ENCODE measurements around the gene CCP110.

DNA sequence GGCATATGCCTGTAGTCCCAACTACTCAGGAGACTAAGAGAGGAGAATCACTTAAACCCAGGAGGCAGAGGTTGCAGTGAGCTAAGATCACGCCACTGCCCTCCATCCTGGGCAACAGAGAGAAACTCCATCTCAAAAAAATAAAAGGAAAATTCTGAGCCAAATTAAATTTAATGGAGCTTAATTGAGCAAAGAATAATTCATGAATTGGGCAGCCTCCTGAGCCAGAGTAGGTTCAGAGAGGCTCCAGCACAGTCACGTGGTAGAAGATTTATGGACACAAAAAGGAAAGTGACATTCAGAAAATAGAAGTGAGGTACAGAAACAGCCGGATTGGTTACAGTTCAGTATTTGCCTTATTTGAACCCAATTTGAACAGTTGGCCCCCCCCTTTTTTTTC is 42.6 kb downstream of the CCP110 start:
- TF ChIP-seq, protein P1, sequence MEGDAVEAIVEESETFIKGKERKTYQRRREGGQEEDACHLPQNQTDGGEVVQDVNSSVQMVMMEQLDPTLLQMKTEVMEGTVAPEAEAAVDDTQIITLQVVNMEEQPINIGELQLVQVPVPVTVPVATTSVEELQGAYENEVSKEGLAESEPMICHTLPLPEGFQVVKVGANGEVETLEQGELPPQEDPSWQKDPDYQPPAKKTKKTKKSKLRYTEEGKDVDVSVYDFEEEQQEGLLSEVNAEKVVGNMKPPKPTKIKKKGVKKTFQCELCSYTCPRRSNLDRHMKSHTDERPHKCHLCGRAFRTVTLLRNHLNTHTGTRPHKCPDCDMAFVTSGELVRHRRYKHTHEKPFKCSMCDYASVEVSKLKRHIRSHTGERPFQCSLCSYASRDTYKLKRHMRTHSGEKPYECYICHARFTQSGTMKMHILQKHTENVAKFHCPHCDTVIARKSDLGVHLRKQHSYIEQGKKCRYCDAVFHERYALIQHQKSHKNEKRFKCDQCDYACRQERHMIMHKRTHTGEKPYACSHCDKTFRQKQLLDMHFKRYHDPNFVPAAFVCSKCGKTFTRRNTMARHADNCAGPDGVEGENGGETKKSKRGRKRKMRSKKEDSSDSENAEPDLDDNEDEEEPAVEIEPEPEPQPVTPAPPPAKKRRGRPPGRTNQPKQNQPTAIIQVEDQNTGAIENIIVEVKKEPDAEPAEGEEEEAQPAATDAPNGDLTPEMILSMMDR (IDR thresholded peaks at IDR 0.05) = no peak
- TF ChIP-seq POLR2A (IDR thresholded peaks at IDR 0.05) = no peak

All from body of pancreas (tissue), 4 donors.